Thoracic aorta (tissue), 2 donors: ENCODE data around the gene HSPA5. TPM values are rescaled to one million over a fixed set of nuclear protein-coding genes. Genes with fewer than 3 reads are reported as not detected.
"Not testable (repeated sequence)": the region's sequence is repeated elsewhere in the genome, so short reads cannot be mapped to it uniquely, and the experiment has no call there.

Experiments
- ATAC-seq: fragments of 150-250 bp; one replicate; pipeline ENCODE4 v1.8.0; 2017; ENCODE audit warnings: low read depth; ENCODE audit not compliant: insufficient number of reproducible peaks, low FRiP score
- DNase-seq: peaks from one replicate; pipeline ENCODE4 v3.0.0-alpha.2; 2020; ENCODE audit warnings: low spot score
- H3K27ac ChIP-seq, 2 donors: fragments of 200-600 bp; sonication (generic); 1 replicate in 1 of 2; 2 replicates in 1 of 2; pipeline ENCODE4 v1.5.1; 2016; ENCODE audit warnings: mild to moderate bottlenecking in 2 of 2, moderate library complexity in 2 of 2
- H3K27me3 ChIP-seq: fragments of 200-600 bp; sonication (generic); replicated peaks from 2 replicates; pipeline ENCODE4 v1.6.0; 2016; ENCODE audit warnings: mild to moderate bottlenecking; ENCODE audit not compliant: insufficient read depth
- H3K36me3 ChIP-seq: fragments of 200-600 bp; sonication (generic); one replicate; pipeline ENCODE4 v1.5.1; 2016
- H3K4me1 ChIP-seq, 2 donors: fragments of 200-600 bp; sonication (generic); 1 replicate in 1 of 2; 2 replicates in 1 of 2; pipeline versions ENCODE4 v1.5.1 to v1.6.0; 2016; ENCODE audit warnings: low read depth in 2 of 2, mild to moderate bottlenecking in 1 of 2; ENCODE audit not compliant: control insufficient read depth in 1 of 2
- H3K4me3 ChIP-seq: fragments of 200-600 bp; sonication (generic); 2 replicates; pipeline ENCODE4 v1.5.1; 2016; ENCODE audit warnings: mild to moderate bottlenecking
- H3K9me3 ChIP-seq: fragments of 200-600 bp; sonication (generic); 2 replicates; pipeline ENCODE4 v1.5.1; 2016
- CTCF ChIP-seq: fragments of 200-600 bp; sonication (generic); IDR thresholded peaks from one replicate; pipeline ENCODE4 v1.5.1; 2019; ENCODE audit warnings: antibody characterized with exemption
- total RNA-seq, 2 donors: library from RNA; depleted of rRNA; stranded (reverse); fragments of >200 nt; gene quantifications; one replicate each; pipeline versions ENCODE4 v1.1.0 to v1.2.3, GENCODE V29; 2016

HSPA5 gene
- total RNA-seq, 2 donors from 2014 or later: 127 to 207 TPM

GRCh38 chr9:125238127-125238914, 2.8 kb downstream of the HSPA5 start:
- no peak for DNase-seq
- Histone ChIP-seq H3K27me3 (no peaks in the 10 kb centered on the region), H3K36me3 (peaks cover 30% of the 10 kb centered on the region), H3K4me3 (peak overlapping the region; percentile 98), H3K27ac (no peak overlapping the region), H3K4me1 (peaks cover 45 to 62% of the 10 kb centered on the region in 2 donors), H3K9me3 (no peaks in the 10 kb centered on the region)
- no peak for ATAC-seq
- TF ChIP-seq CTCF: no peak

GRCh38 chr9:125236520-125237159, 4.5 kb downstream of the HSPA5 start:
- H3K36me3 ChIP-seq: peaks cover 35% of the 10 kb centered on the region
- not testable (repeated sequence) for DNase-seq, H3K27ac ChIP-seq, H3K9me3 ChIP-seq, ATAC-seq, H3K27me3 ChIP-seq
- peak overlapping the region; percentile 98 for H3K4me3 ChIP-seq
- H3K4me1 ChIP-seq: peaks cover 42 to 55% of the 10 kb centered on the region in 2 donors

- H3K9me3 ChIP-seq: no peaks in the 10 kb centered on the region
- ATAC-seq (no peak), DNase-seq (no peak)
- no peak for TF ChIP-seq CTCF
- H3K27me3 ChIP-seq: no peaks in the 10 kb centered on the region
- H3K27ac ChIP-seq: no peak overlapping the region
- peaks cover 42 to 55% of the 10 kb centered on the region in 2 donors for H3K4me1 ChIP-seq
- H3K4me3 ChIP-seq: peak overlapping the region; percentile 98
- H3K36me3 ChIP-seq: peaks cover 35% of the 10 kb centered on the region
These were observed 5.2 kb downstream of the HSPA5 start for GRCh38 chr9:125235804-125236519.

GRCh38 chr9:125234099-125234498, 7.0 kb downstream of the HSPA5 start:
- Histone ChIP-seq H3K4me1 (peaks cover 34 to 45% of the 10 kb centered on the region in 2 donors), H3K36me3 (peaks cover 41% of the 10 kb centered on the region)
- not testable (repeated sequence) for H3K9me3 ChIP-seq, H3K4me3 ChIP-seq, DNase-seq, ATAC-seq, H3K27ac ChIP-seq, H3K27me3 ChIP-seq

- ATAC-seq (no peak), DNase-seq (no peak)
- peaks cover 38% of the 10 kb centered on the region for H3K36me3 ChIP-seq
- H3K4me1 ChIP-seq: peaks cover 30 to 40% of the 10 kb centered on the region in 2 donors
- no peak for TF ChIP-seq CTCF
- H3K4me3 ChIP-seq: no peak overlapping the region
- no peaks in the 10 kb centered on the region for H3K27me3 ChIP-seq
- no peak overlapping the region for H3K27ac ChIP-seq
- no peaks in the 10 kb centered on the region for H3K9me3 ChIP-seq
These were observed 7.5 kb downstream of the HSPA5 start for GRCh38 chr9:125233678-125234077.

GRCh38 chr9:125227761-125228160, 13.4 kb downstream of the HSPA5 start:
- no peaks in the 10 kb centered on the region for H3K4me1 ChIP-seq
- H3K4me3 ChIP-seq: no peak overlapping the region
- H3K27ac ChIP-seq: no peak overlapping the region
- H3K9me3 ChIP-seq: no peaks in the 10 kb centered on the region
- DNase-seq: no peak
- no peak for ATAC-seq
- no peak for TF ChIP-seq CTCF
- peaks cover 18% of the 10 kb centered on the region for H3K36me3 ChIP-seq
- no peaks in the 10 kb centered on the region for H3K27me3 ChIP-seq

- H3K4me3 ChIP-seq, H3K9me3 ChIP-seq, H3K27me3 ChIP-seq, ATAC-seq, DNase-seq, H3K27ac ChIP-seq, H3K4me1 ChIP-seq: not testable (repeated sequence)
- H3K36me3 ChIP-seq: peaks cover 20% of the 10 kb centered on the region
These were observed 16.3 kb downstream of the HSPA5 start for GRCh38 chr9:125224858-125225257.
